Measurements from ENCODE around the gene USP50.
"Not testable (repeated sequence)": the region's sequence is repeated elsewhere in the genome, so short reads cannot be mapped to it uniquely, and the experiment has no call there.

The USP50 gene

DNA sequence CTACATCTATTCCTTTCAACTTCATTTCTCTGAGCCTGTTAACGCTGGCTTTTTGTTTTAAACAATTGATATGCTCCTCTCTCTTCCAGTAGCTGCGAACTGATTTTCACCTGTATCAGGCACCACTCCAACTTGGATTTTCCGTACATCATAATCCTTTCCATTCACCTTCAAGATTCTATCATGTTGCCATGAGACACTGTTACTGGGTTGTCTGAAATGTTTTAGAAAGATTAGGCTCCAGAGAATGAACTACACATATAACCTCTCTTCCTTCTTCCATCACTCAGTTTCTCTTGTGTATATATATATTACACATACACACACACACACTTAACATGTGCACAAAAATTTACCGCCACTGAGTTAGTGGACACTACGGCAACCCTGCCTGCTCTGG, at the start of gene USP50:
Gene USP50, minus strand, starts transcription at position 101 of the 400 bp plus-strand sequence. CDS start 141 bp downstream, outside the sequence.
- DNase-seq, result no peak

DNA sequence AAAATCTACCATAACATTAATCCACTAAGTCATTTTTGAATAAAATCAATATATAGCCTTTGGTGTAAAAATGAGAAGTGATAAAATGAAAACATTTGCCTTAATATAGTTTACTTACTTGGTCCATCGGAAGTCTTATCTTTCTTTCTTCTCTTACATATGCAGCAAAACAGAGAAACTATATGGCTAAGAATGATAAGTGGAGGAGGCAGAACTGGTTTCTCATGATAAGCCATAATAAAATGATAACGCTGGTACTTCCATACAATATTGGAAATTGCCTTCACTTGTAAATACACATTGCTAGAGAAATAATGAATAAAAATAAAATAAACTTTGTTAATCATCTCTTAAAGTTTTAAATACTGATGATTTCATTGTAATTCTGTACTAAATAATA, 47.8 kb upstream of the USP50 start:
- DNase-seq, result no peak

DNA sequence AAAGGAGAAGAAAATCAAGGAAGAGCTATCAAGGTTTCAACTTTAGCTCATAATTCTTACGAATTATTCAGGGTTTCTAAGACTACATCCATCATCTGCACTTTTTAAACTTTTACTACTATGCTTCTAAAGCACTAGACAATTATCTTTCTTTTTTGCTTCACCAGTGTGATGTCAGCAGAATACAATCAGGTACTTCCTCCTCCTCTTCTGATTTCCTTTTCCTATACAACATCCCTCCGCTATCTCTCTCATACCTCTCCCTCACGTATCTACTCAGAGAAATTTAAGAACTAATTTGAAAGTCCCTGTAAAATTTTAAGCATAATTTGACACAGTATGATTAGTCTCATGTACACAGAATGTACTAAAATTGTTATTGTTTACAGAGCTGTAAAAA, 47.3 kb upstream of the USP50 start:
- DNase-seq, result no peak

DNA sequence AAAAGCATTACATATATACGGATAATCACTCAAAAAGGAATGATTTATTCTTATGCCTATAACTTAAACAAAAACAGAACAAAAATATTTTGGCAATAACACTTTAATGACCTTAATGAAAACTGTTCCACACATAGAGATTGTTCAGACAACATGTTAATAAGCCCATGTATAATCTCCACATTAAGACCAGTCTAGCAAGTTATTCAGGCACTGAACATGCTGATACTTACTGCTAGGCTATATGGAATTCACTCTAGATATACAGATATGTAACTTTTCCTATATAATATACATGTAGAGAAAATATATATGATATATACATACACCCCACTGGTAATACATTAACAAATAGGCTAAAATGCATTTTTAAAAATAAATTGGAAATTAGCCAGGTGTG, 43.8 kb upstream of the USP50 start:
- no peak for DNase-seq

DNA sequence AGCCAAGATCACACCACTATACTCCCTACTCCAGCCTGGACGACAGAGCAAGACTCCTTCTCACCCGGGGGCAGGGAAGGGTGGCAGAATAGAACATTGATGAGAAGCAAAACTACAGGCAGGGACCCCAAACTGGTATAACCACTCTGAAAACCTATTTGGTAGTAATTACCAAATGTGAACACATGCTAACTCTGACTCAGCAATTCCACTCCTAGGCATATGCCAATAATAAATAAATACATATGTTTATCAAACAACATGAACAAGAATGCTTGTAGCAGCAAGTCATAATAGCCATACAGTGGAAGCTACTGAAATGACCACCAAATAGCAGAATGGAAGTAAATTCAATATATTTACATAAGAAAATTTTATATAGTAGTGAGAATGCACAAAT, 31.0 kb upstream of the USP50 start:
- DNase-seq, result no peak

DNA sequence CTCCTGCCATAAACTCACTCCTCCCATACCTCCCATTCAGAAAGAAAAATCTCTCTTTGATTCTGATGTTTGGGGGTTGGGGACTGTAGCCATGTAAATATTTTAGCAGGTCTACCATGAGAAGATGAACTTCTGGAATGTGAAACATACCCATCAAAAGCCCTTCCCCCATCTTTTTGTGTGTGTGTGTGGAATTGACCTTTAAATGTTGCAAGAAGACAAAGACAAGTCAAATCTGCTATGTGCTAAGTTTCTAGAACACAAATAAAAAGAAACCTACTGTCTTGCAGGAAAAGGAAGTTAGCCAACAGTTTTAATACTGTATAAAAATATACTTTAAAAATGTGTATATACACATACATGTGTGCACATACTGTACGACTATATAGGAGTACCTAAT, 29.7 kb upstream of the USP50 start:
- no peak for DNase-seq

DNA sequence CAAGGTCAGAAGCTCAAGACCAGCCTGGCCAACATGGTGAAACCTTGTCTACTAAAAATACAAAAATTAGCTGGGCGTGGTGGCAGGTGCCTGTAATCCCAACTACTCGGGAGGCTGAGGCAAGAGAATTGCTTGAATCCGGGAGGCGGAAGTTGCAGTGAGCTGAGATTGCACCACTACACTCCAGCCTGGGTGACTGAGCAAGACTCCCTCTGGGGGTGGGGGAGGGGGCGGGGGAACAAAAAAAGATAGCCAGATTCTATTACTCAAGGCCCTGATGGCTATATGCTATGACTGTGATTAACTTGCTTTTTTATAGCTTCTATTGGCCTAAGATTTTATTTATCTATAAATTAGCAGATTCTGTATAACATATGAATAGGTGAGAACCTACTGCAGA, 27.4 kb upstream of the USP50 start:
- DNase-seq, result not testable (repeated sequence)

DNA sequence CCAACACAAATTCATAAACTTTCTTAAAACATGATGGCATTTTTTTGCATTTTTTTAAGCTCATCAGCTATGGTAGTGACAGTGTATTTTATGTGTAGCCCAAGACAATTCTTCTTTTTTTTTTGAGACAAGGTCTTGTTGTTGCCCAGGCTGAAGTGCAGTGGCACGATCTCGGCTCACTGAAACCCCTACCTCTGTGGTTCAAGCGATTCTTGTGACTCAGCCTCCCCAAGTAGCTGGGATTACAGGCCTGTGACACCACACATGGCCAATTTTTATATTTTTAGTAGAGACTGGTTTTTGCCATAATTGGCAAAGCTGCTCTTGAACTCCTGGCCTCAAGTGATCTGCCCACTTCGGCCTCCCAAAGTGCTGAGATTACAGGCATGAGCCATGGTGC, 17.3 kb upstream of the USP50 start:
- DNase-seq, result no peak

DNA sequence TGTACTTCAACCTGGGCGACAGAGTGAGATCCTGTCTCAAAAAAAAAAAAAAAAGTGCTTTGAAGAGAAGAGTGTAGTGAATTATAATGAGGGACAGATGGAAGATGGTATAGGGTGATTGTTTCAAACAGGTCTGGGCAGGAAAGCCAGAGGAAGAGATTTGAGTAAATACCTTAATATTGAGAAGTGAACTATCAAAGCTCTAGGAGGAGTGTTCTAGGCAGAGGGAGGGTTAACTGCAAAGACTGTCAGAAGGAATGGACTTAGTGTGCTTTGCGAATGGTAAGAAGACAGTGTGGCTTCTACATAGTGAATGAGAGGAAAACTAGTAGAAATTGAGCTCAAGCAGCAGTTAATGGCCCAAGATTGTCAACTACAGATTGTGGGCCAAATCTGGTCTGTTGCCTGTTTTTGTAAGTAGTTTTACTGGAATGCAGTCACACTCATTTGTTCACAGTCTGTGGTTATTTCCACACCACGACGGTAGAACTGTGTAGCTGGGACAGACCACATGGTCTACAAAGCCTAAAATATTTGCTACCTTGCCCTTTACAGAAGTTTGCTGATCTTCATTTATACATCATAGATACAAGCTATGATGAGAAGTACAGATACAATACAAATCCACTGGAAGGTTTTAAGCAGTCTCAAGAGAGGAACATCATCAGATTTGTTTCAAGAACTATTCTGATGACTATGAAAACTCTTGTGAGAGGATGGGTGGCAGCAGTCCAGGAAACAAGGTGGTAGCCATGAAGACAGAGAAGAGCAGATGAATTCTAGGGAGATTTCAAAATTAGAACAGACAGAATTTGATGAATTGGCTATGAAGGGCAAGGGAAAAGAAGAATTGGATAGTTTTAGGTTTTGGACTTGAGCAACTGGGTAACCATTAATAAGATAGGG, 16.5 kb upstream of the USP50 start:
- DNase-seq, result no peak

DNA sequence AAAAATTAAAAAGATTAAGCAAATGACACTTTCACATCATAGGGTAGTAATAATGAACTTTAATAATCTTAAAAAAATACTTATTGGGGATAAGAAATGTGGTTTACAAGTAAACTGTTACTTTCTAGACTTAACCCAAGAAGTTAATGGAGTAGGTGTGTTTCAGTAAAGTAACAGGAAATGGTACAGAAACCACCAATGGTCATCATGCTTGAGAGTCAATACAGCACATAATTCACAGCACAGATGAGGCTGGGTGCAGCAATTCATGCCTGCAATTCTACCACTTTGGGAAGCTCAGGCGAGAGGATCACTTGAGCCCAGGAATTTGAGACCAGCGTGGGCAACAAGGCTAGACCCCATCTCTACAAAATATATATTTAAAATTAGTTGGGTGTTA, 11.5 kb upstream of the USP50 start:
- DNase-seq, result no peak

DNA sequence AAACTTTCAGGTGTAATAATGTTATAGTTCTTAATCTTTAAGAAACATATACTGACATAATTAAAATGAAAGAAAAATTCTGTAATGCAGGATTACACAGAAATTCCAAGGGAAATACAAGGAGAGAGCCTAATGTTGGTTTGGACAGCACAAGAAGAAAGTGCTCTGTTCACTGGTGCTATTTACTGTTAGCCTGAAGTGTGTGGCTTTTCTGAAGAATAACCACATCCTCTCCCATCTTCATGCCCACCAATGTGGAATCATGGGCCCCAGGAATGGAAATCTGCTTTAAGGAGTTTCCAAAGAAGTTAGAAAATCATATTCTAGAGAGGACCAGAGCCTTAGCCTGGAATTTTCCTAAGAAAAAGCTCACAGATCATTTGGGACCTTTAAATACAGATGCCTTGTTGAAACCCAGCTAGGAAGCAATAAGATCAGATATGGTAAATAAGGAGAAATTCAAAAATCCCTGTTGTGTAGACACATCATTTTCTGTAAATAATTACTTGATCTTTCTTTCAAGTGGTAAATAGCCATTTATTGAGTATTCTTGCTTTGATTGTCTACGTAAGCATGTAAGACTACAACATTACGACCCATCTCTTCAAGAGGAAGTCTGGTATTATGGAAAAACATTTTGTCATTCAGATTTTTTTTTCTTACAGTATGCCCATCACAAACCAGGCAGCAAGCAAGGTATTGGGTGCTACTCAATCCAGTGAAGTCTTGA, 10.3 kb upstream of the USP50 start:
- no peak for DNase-seq

DNA sequence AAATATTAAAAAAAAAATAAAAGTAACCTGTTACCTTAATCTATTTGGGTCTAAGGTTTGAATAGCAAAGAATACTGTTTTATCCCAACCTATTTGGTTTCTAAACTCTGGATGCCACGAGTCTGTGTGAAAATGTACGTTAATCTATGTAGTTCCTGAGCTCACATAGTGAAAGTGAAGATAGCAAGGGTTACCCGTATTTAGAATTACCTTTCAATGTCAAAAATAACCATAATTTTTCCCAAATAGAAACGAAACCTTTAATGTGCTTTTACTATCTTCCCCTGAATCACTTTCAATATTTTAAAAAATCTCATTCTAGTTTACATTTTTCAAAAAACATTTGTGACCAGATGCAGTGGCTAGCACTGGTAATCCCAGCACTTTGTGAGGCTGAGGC, 5.8 kb upstream of the USP50 start:
- DNase-seq, result no peak

DNA sequence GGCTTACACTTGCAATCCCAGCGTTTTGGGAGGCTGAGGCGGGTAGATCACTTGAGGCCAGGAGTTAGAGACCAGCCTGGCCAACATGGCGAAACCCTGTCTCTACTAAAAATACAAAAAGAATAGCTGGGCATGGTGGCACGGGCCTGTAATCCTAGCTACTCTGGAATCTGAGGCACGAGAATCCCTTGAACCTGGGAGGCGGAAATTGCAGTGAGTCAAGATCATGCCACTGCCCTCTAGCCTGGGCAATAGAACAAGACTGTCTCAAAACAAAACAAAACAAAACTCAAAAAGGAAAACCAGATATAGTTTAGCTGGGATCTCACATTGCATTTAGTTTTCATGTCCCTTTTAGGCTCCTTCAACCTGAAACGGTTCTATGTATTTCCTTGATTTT, 2.9 kb upstream of the USP50 start:
- no peak for DNase-seq

DNA sequence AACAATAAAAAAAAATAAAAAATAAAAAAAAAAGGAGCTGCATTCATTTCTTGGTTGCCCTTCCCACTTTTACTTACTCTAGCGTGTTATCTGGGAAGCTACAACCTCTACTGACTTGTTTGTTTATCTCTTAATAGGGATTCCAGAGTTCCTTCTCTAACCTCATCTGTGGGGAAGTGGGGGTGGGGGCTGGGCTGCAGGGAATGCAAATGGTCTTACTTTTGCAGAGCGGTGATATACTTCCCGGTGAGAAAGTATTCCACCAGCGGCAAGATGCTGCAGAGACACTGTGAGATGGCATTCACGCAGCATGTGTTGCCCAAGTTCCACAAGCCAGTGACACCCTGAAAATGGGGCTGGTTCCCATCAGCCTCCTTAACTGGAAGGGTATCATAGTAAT, 2.1 kb downstream of the USP50 start:
- no peak for DNase-seq

DNA sequence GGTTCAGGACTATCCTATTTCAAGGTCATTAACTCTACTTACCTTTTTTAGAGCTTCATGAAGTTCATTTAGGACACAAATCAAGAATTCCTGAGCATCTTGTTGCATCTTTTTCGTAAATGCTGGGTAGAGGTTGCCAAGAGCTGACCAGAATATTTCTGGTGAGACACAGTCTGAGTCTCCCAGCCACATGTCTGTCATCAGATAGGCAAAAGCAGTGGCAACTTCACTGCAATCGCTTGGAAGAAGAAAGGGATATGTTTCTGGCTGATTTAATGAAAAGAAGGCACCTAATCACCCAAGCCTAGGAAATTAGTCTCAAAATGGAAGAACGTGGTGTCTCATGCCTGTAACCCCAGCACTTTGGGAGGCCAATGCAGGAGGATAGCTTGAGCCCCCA, 2.9 kb downstream of the USP50 start:
- DNase-seq, result no peak

DNA sequence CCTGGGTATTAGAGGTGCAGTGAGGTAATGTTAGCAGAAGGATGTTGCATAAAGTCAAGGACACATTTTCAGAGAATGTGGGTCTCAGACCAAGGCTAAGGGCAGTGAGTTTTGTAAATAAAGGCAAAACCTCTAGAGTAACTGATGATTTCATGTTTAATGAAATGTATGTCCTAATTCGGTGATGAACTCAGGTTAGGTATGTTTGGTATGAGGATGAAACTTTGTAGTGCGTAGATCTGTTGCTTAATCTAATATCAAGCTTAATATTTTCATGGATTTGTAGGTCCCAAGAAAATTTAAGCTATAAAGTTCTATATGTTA, 3.6 kb downstream of the USP50 start:
- no peak for DNase-seq

DNA sequence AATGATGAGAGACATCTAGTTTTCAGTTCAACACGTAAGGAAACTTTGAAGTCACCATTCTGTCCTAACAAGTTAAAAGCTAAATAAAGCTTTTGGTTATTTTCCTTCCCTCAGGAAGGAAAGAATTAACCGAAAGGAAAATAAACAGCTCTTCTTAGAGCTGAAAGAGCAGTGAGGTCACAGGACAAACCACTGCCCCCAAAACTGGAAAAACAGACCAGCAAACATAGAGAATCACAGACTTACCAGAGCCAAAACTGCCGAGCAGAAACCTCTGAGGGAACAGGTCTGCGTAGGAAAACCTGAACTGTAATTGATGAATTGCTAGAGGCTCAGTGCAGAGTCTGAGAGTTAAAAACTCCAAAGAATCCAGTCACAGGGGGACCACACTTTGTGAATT, 14.7 kb downstream of the USP50 start:
- DNase-seq, result no peak

DNA sequence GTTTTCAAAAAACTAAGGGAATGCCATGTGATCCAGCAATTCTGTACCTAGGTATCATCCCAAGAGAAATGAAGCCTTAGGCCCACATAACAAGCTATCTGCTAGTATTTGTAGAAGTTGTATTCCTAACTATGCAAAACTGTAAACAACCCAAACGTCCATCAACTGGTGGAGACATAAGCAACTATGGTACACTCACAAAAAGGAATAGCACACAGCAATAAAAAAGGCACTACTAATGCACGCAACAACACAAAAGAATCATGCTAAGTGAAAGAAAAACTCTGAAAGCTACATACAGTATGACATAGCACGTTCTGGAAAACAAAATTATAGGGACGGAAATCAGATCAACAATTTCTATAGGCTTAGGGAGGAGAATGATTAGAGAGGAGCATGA, 15.3 kb downstream of the USP50 start:
- DNase-seq, result no peak

DNA sequence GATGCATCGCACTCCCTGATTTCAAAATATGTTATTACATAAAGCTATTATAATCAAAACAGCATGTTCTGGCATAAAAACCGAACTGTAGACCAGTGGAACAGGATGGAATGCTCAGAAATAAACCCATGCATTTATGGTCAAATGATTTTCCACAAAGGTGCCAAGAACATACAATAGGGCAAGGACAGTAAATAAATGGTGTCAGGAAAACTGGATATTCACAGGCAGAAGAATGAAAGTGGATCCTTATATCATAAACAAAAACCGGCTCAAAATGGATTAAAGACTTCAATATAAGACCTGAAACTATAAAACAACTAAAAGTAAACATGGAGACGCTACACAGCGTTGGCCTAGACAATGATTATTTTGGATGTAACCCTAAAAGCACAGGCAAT, 22.6 kb downstream of the USP50 start:
- DNase-seq, result no peak

DNA sequence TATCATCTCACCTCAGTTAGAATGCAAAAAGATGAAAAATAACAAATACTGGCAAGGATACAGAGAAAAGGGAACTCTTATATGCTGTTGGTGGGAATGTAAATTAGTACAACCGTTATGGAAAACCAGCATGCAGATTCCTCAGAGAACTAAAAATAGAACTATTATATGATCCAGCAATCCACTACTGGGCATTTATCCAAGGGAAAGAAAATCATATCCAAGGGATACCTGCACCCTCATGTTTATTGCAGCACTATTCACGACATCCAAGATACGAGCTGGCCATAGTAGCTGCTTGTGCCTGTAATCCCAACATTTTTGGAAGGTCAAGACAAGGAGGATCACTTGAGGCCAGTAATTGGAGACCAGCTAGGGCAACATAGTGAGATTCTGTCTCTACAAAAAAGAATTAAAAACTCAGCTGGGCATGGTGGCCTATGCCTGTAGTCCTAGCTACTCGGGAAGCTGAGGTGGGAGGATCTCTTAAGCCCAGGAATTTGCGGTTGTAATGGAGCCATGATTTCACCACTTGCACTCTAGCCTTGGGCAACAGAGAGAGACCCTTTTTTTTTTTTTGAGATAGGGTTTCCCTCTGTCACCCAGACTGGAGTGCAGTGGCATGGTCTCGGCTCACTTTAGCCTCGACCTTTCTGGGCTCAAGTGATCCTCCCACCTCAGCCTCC, 26.6 kb downstream of the USP50 start:
- no peak for DNase-seq

DNA sequence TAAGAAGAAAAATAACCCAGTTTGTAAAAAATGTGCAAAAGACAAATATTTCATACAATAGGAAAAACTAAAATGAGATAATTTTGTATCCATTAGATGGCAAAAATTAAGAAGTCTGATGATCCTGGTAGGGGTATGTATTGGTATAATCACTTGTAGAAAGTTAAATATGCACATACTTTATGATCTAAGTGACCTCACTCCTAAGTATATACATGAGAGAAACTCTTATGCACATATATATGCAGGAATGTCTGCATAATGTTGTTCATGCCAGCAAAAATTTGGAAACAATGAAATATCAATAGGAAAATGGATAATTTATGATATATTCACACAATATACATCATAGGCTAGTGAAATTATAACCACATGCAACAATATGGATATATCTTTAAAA, 33.5 kb downstream of the USP50 start:
- no peak for DNase-seq

DNA sequence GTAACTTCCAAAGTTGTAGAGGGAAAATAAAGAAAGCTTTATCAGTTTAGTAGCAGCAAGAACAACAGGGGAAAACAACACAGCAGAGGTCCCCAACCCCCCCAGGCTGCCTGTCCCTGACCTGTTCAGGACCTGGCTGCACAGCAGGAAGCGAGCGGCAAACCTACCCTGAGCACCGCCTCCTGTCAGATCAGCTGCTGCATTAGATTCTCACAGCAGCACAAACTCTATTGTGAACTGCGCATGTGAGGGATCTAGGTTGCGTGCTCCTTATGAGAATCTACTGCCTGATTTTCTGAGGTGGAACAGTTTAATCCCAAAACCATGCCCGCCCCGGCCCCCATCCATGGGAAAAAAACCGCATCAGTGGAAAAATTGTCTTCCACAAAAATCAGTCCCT, 40.3 kb downstream of the USP50 start:
- no peak for DNase-seq

DNA sequence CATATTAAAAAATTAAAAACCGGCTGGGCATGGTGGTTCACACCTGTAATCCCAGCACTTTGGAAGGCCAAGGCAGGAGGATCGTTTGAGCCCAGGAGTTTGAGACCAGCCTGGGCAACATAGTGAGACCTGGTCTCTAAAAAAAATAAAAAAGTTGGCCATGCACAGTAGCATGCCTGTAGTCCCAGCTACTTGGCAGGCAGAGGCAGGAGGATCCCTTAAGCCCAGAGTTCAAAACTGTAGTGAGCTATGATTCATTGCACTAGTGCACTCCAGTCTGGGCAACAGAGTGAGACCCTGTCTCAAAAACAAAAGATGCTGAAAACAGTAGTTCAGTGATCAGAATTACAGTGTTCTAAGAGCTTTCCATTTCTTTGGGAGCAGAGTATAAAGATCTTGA, 40.8 kb downstream of the USP50 start:
- not testable (repeated sequence) for DNase-seq

DNA sequence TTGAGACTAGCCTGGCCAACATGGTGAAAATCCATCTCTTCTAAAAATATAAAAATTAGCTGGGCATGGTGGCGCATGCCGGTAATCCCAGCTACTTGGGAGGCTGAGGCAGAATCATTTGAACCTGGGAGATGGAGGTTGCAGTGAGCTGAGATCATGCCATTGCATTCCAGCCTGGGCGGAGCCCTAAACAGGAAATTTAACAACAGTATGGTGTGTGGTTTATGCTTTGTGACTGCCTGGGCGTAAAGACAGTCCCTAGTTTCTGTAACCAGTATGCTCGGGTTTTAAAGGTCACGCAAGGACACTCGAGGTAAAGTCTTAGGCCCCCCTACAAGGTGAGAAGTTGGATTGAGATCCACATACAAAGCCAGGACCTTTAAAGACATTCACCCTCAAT, 43.3 kb downstream of the USP50 start:
- DNase-seq, result no peak
